HG02870 (cell line): ENCODE measurements around the gene DPPA3.
"Not testable (repeated sequence)": the region's sequence is repeated elsewhere in the genome, so short reads cannot be mapped to it uniquely, and the experiment has no call there.

Experiments used
- ATAC-seq: cut with Tn5 transposase; IDR thresholded peaks from one replicate; pipeline ENCODE4 v1.9.1; 2021; ENCODE audit warnings: mild to moderate bottlenecking, moderate library complexity; ENCODE audit not compliant: unreplicated experiment

Gene DPPA3

GRCh38 chr12:7729746-7730145, 18.5 kb downstream of the DPPA3 start:
- no peak for ATAC-seq

GRCh38 chr12:7730984-7731383, 19.8 kb downstream of the DPPA3 start:
- ATAC-seq, result not testable (repeated sequence)

DNA sequence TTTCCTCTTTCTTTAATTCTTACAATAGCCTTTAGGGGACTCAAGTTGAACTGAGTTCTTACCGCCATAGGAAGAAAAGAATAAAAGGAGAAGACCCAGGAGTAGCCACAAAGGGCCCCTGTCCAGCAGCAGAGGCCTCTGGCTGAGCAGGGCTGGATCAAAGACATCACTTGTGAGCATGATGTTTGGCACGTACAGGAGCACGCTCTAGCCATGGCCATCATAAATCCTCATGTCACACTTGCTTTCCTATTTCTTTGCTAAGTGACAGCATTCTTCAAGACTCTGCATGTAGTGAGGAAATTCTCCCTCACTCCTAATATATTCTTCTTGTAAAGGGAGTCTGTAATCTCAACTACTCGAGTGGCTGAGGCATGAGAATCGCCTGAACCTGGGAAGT, 20.3 kb downstream of the DPPA3 start:
- no peak for ATAC-seq

- no peak for ATAC-seq
Measured at GRCh38 chr12:7732993-7733392, 21.8 kb downstream of the DPPA3 start.

DNA sequence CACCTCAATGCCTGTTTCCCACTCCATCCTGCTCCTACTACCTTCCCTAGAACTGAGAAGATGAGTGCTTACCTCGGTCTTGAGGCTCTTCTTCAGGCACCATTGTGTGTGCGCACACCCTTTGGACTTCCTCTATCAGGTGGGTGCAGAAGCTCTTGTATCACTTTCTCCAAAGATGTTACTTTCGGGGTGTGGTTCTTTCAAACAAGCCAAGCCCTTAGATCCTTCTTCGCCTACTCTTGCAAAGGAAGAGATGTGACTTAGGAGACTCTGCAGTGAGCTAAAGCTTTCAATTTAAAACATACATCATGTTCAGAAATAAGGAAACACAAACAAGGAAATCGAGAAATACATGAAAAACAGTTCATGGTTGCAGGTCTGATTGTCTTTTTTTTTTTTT, 36.0 kb downstream of the DPPA3 start, which contains the start of gene CLEC4C:
Gene CLEC4C, minus strand, starts transcription at position 130 of the 400 bp plus-strand sequence. Its CDS starts 27 bp downstream, at position 103.
- ATAC-seq, result no peak

DNA sequence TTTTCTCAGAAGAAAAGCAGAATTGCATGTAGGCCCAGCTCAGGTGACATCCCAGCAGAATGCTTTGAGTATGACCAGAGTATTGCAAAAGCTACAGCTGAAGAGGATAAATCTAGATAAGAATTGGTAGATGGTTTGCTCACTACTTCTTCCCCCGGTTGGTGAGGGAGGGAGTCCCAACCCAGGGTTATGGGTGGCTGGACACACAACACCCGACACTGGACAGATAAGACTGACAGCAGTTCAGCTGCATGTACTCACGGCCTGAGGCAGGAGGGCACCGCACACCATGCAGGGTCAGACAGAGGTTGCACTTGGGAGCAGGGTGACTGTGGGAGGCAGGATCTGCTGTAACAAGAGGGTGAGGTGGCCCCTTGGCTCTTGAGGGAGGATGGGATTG, 37.6 kb downstream of the DPPA3 start:
- ATAC-seq, result no peak

DNA sequence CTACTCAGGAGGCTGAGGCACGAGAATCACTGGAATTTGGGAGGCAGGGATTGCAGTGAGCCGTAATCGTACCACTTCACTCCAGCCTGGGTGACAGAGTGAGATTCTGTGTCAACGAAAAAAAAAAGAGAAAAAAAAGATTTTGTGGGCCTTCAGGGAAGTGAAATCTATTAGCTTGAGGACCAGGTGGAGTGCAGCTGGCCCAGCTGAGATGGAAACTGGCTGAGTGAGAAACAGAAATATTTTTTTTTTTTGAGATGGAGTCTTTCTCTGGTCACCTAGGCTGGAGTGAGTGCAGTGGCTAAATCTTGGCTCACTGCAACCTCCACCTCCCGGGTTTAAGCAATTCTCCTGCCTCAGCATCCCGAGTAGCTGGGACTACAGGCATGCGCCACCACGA, 38.2 kb downstream of the DPPA3 start:
- no peak for ATAC-seq

DNA sequence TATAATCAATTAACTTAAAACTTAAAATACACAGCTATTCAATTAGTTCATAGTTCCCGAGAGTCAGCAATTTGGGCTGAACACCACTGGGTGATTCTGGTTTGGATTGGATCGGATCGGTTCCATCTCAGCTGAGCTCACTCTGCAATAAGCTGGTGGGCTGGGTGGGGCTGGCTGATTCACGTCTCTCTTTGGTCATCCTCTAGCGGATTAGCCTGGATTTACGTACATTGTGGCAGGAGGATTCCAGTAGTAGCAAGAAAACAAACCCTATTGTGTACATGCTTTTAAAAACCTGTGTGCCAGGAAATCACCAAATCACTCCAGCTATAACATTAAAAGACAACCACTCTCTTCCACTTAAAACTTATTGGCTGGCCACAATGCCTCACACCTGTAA, 39.1 kb downstream of the DPPA3 start:
- ATAC-seq, result no peak

GRCh38 chr12:7751394-7751793, 40.2 kb downstream of the DPPA3 start:
- no peak for ATAC-seq

GRCh38 chr12:7751941-7752922, 41.0 kb downstream of the DPPA3 start:
- not testable (repeated sequence) for ATAC-seq

DNA sequence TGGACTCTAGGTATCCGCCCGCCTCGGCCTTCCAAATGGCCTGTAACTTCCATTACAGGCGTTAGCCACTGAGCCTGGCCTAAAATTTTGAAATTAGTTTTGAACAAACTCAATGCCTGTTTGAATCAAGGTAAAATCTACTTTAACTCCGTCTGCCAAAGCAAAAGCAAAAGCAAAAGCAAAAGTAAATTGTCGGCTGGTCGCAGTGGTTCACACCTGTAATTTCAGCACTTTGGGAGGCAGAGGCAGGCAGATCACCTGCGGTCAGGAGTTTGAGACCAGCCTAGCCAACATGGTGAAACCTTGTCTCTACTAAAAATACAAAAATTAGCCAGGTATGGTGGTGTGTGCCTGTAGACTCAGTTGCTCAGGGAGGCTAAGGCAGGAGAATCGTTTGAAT, 44.4 kb downstream of the DPPA3 start:
- not testable (repeated sequence) for ATAC-seq

DNA sequence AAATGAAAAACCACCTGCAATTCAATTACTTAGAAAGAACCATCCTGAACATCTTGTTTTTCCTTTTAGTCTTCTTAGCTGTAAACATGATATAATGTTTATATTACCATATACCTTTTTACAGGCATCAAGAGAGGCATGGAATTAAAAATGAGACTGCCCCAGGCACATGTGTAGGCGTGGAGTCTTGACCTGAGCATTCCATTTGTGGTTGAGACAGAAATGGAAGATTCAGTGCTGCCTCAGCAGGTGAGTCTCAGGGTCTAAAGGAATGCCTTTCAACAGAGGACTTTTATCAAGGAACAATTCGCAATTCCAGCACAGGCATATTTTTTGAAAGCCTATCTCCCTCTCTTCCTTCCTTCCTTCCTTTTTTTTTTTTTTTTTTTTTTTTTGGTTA, 45.8 kb downstream of the DPPA3 start:
- ATAC-seq, result no peak

DNA sequence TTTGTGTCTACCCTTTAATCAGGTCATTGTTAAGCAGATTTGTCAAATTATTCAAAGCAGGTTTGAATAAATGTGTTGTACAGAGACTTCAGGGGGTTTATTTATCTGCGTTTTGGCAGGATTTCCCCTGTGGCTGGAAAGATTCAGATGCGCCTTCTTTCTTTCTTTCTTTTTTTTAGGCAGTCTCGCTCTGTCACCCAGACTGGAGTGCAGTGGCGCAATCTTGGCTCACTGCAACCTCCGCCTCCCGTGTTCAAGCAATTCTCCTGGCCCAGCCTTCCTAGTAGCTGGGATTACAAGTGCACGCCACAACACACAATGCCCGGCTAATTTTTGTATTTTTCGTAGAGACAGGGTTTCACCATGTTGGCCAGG, 47.5 kb downstream of the DPPA3 start:
- ATAC-seq, result no peak
